GM19193 (cell line): Measurements from ENCODE around the gene TSKS.

Experiments used
- POLR2A ChIP-seq: IDR thresholded peaks from 4 replicates; pipeline ENCODE4 v1.6.1; 2011; ENCODE audit not compliant: insufficient read depth, insufficient read length; ENCODE audit errors: extremely low read depth

TSKS gene

GRCh38 chr19:49690656-49691242, 72.4 kb downstream of the TSKS start, which contains the start of gene CPT1C:
CPT1C (plus strand) TSS chr19:49691116; CDS start chr19:49692253, 1,137 bp downstream.
- no peak for TF ChIP-seq POLR2A

GRCh38 chr19:49690079-49690655, 72.9 kb downstream of the TSKS start:
- TF ChIP-seq POLR2A, result no peak
